GM13976 (cell line): ENCODE results near the gene FADS2.

Experiments
- DNase-seq: peaks from one replicate; pipeline ENCODE4 v3.0.0; 2012; ENCODE audit warnings: low spot score
- CTCF ChIP-seq: IDR thresholded peaks from 2 replicates; pipeline ENCODE4 v1.5.1; 2012; ENCODE audit warnings: borderline replicate concordance, mild to moderate bottlenecking; ENCODE audit not compliant: insufficient read depth; ENCODE audit errors: extremely low read depth, missing control alignments, control extremely low read depth
- in situ Hi-C: fragments of 300-500 bp; cut with MboI; formaldehyde crosslinking; loops from one replicate; pipeline ENCODE4 v1.12.0; 2022; ENCODE audit warnings: low sequenced_read_pairs, mixed read lengths, inconsistent platforms; ENCODE audit not compliant: unreplicated experiment

FADS2 gene

GRCh38 chr11:61914471-61915171 is 86.5 kb downstream of the FADS2 start:
- peak; percentile 27 for DNase-seq
- no peak for TF ChIP-seq CTCF
- in situ Hi-C loops, result no loop called here

GRCh38 chr11:61916737-61917333 is 88.7 kb downstream of the FADS2 start:
- in situ Hi-C loops, result no loop called here
- peak; percentile 48 for DNase-seq
- no peak for TF ChIP-seq CTCF
